ENCODE data around the gene DVL3.

DVL3 gene

DNA sequence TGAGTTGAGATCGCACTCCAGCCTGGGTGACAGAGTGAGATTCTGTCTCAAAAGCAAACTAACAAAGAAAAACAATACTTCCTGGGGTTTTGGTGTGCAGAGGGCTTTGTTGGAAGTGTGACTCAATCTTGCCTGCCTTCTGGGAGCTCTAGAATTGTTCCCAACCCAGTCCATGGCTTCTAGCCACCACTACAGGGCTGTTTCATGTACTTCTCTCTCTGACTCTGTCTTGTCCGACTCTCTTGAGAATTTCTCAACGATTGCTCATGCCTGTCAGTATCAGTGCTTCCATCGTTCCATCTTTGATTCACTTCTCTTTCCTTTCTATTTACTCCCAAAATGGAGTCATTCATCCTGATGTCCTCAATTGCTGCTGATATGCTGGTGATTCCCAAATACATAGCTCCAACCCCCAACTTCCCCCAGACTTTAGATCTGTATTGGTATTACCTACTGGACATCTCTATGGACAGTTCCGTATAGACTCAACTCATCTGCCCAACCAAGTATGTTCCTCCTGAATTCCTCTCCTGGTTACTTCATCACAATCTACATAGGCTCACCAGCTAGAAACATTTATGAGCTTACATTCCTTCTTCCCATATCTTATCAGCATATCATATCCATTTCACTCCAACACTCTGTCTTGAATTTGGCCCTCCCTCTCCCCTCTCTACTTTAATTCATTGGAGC, 17.6 kb downstream of the DVL3 start:
- H3K4me3 ChIP-seq (ENCODE audit: low read length): no peak overlapping the region
- no peak overlapping the region for H3K9ac ChIP-seq (ENCODE audit: low read length)
- H3K27ac ChIP-seq (ENCODE audit: low read length): no peak overlapping the region
- no peaks in the 10 kb centered on the region for H3K27me3 ChIP-seq (ENCODE audit: control insufficient read depth, insufficient read depth, low read length)
- peaks cover 14% of the 10 kb centered on the region for H3K4me1 ChIP-seq (ENCODE audit: control insufficient read depth, low read depth, low read length)
- no peaks in the 10 kb centered on the region for H3K9me3 ChIP-seq (ENCODE audit: control insufficient read depth, low read depth, low read length)
- H3K36me3 ChIP-seq (ENCODE audit: control insufficient read depth, low read depth, low read length): peaks cover 24% of the 10 kb centered on the region

DNA sequence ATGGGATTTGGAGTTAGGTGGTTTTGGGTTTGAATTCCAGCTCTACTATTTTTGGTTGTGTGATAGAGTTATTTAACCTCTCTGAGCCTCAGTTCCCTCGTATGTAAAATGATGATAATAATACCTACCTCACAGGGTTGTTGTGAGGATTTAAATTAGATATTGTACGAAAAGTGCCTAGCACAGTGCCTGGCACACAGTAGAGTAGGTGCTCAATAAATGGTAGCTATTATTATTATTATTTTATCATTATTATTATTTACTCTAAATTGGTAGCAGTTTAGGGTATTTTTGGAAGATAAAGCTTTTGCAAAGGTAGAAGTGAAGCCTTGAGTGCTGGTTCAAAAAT, 18.2 kb downstream of the DVL3 start:
- H3K4me1 ChIP-seq (ENCODE audit: control insufficient read depth, low read depth, low read length): peaks cover 15% of the 10 kb centered on the region
- no peak overlapping the region for H3K27ac ChIP-seq (ENCODE audit: low read length)
- no peak overlapping the region for H3K4me3 ChIP-seq (ENCODE audit: low read length)
- no peaks in the 10 kb centered on the region for H3K27me3 ChIP-seq (ENCODE audit: control insufficient read depth, insufficient read depth, low read length)
- H3K9ac ChIP-seq (ENCODE audit: low read length): no peak overlapping the region
- peaks cover 24% of the 10 kb centered on the region for H3K36me3 ChIP-seq (ENCODE audit: control insufficient read depth, low read depth, low read length)
- H3K9me3 ChIP-seq (ENCODE audit: control insufficient read depth, low read depth, low read length): no peaks in the 10 kb centered on the region

DNA sequence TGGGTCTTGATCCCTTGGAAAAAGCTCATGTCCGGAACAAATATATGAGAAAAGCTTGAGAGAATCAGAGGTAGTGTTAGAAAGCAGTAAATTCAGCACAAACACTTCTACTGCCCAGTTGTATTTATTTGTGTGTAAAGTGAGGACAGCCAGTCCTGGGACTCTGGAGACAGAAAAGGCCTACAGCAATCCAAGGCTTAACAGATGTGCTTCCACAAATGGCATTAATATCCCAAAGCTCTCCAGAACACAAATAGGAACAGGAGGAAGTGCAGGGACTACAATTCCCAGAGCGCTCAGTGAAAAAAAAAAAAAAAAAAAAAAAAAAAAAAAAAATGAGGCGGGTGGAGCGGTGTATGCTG, 19.1 kb downstream of the DVL3 start:
- no peak overlapping the region for H3K9ac ChIP-seq (ENCODE audit: low read length)
- no peak overlapping the region for H3K27ac ChIP-seq (ENCODE audit: low read length)
- peaks cover 15% of the 10 kb centered on the region for H3K4me1 ChIP-seq (ENCODE audit: control insufficient read depth, low read depth, low read length)
- H3K27me3 ChIP-seq (ENCODE audit: control insufficient read depth, insufficient read depth, low read length): no peaks in the 10 kb centered on the region
- H3K9me3 ChIP-seq (ENCODE audit: control insufficient read depth, low read depth, low read length): no peaks in the 10 kb centered on the region
- peaks cover 33% of the 10 kb centered on the region for H3K36me3 ChIP-seq (ENCODE audit: control insufficient read depth, low read depth, low read length)
- H3K4me3 ChIP-seq (ENCODE audit: low read length): no peak overlapping the region

DNA sequence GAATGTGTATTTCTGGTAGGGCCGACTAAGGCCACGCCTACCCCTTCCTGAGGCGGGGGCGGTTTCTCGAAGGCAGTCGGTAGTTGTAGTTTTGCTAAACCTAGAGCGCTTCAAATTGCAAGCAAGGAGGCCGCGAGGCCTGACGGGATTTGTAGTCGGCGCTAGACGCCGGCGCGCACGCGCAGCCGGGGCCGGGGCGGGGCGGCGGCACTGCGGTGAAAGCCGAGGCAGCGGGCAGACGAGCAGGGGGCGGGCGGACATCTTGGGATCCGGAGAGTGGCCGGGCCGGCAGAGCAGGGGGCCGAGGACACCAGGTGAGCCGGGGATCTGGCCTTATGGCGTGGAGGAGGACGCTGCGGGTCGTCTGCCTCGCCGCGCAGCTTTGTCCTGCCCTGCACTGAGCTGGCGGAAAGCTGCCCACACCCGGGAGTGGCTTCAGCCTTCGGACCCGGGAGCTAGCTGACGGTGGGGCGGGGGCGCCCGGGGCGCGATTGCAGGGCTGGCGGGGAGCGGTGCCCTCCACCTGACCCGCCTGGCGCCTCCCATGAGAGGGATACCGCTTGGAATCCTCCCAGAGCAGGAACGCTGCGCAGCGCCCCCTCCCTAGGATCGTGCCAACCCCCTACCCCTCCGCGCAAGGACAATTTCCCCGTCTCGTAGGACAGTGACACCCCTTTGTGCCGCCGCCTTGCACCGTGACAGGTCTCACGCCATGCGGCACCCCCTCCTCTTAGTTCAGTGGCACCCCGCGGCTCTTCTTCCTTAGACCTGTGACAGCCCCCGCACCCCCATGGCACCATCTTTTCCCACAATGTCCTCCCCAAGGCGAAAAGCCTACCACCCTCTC, 19.7 kb downstream of the DVL3 start, which contains the start of gene AP2M1:
AP2M1 (plus strand) TSS at position 210 of the 847 bp plus-strand sequence. CDS start 2,139 bp downstream, outside the sequence.
- peak within 1 kb of the TSS; percentile 91 for H3K9ac ChIP-seq (ENCODE audit: low read length)
- H3K27me3 ChIP-seq (ENCODE audit: control insufficient read depth, insufficient read depth, low read length): no peaks in the 10 kb centered on the region
- no peaks in the 10 kb centered on the region for H3K9me3 ChIP-seq (ENCODE audit: control insufficient read depth, low read depth, low read length)
- no peak within 1 kb of the TSS for H3K27ac ChIP-seq (ENCODE audit: low read length)
- peaks cover 39% of the 10 kb centered on the region for H3K36me3 ChIP-seq (ENCODE audit: control insufficient read depth, low read depth, low read length)
- peak within 1 kb of the TSS; percentile 95 for H3K4me3 ChIP-seq (ENCODE audit: low read length)
- peaks cover 15% of the 10 kb centered on the region for H3K4me1 ChIP-seq (ENCODE audit: control insufficient read depth, low read depth, low read length)

DNA sequence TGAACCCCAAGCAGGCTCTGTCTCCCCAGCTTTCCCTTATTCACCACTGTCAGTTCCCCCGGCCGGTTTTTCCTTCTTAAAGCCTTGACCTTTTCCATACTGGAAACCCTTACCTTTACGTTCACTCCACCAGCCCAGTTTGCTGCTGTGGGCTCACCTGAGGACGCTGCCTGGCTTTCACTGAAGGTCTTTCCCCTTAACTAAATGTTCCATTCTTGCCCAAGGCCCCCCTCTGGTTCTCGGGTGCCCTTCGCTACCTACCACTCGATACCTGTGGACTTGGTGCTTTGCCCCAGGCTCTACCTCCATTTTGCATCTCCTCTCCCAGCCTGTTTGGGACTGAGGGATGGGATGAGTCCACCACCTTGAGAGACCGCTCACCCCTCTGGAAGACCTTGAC, 20.3 kb downstream of the DVL3 start:
- no peaks in the 10 kb centered on the region for H3K9me3 ChIP-seq (ENCODE audit: control insufficient read depth, low read depth, low read length)
- H3K27me3 ChIP-seq (ENCODE audit: control insufficient read depth, insufficient read depth, low read length): no peaks in the 10 kb centered on the region
- peaks cover 15% of the 10 kb centered on the region for H3K4me1 ChIP-seq (ENCODE audit: control insufficient read depth, low read depth, low read length)
- H3K27ac ChIP-seq (ENCODE audit: low read length): no peak overlapping the region
- H3K9ac ChIP-seq (ENCODE audit: low read length): peak overlapping the region; percentile 91
- peaks cover 45% of the 10 kb centered on the region for H3K36me3 ChIP-seq (ENCODE audit: control insufficient read depth, low read depth, low read length)
- H3K4me3 ChIP-seq (ENCODE audit: low read length): peak overlapping the region; percentile 95

DNA sequence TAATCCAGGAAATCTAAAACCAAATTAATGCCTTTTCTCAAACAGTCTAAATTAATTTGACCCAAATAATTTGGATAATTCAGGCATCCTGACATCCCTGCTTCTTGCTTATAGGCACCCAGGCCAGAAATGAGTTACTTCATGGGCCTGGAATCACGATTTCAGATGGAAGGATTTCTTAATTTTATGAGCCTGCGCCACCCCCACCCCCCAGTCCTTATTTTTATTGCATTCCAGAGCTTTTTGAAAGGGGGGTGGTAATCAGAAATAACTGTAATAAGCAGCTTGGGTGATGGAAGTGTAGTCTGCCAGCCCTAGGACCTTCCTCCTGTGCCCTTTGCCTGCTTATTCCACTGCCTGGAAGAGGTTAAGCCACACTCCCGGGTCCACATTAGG, 20.8 kb downstream of the DVL3 start:
- Histone ChIP-seq H3K27ac (ENCODE audit: low read length) (peak overlapping the region; percentile 84), H3K4me3 (ENCODE audit: low read length) (peak overlapping the region; percentile 95), H3K36me3 (ENCODE audit: control insufficient read depth, low read depth, low read length) (peaks cover 50% of the 10 kb centered on the region), H3K9me3 (ENCODE audit: control insufficient read depth, low read depth, low read length) (no peaks in the 10 kb centered on the region), H3K4me1 (ENCODE audit: control insufficient read depth, low read depth, low read length) (peaks cover 15% of the 10 kb centered on the region), H3K27me3 (ENCODE audit: control insufficient read depth, insufficient read depth, low read length) (no peaks in the 10 kb centered on the region), H3K9ac (ENCODE audit: low read length) (peak overlapping the region; percentile 91)

DNA sequence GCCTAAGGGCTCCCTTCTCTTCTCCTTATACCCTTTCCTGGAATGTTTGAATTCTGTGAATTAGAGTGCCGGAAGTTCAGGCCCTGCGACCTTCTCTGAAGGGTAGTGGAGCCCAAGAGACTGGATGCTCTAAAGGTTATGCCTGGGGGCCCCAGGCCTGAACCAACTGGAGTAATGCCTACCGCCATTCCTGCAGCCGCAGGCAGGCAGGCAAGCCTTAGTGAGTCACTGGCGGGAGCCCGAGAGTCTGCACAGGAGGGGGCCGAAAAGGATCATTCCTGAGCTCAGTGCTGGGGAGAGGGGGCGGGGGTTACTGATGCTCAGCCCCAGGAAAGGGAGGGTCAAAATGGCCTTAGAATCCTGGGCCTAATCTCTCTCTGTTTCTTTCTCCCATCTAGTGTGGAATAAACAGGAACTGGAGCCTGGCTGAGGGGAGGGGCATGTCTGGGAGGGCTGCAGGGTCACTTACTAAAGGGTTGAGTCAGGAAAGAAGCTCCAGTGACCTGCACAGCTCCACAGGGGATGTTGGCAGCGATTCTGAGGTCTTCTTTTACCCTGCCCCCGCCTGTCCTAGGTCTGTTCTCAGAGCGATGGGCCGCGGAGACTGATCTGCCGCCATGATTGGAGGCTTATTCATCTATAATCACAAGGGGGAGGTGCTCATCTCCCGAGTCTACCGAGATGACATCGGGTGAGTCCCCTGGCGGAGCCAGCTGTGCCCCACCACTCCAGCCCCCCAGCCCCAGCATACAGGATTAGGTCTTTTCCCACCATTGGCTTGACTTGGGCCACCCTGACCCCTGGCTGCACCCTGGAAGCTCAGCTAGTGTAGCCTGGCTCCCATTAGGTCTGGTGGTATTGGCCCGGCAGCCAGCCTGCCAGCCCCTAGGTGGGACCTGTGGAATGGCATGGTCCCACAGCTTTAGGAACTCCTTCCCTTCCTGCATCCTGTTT, 21.5 kb downstream of the DVL3 start:
- Histone ChIP-seq H3K4me3 (ENCODE audit: low read length) (peak overlapping the region; percentile 95), H3K9ac (ENCODE audit: low read length) (peak overlapping the region; percentile 91), H3K4me1 (ENCODE audit: control insufficient read depth, low read depth, low read length) (peaks cover 15% of the 10 kb centered on the region), H3K27ac (ENCODE audit: low read length) (peak overlapping the region; percentile 91), H3K9me3 (ENCODE audit: control insufficient read depth, low read depth, low read length) (no peaks in the 10 kb centered on the region), H3K36me3 (ENCODE audit: control insufficient read depth, low read depth, low read length) (peaks cover 51% of the 10 kb centered on the region), H3K27me3 (ENCODE audit: control insufficient read depth, insufficient read depth, low read length) (no peaks in the 10 kb centered on the region)

DNA sequence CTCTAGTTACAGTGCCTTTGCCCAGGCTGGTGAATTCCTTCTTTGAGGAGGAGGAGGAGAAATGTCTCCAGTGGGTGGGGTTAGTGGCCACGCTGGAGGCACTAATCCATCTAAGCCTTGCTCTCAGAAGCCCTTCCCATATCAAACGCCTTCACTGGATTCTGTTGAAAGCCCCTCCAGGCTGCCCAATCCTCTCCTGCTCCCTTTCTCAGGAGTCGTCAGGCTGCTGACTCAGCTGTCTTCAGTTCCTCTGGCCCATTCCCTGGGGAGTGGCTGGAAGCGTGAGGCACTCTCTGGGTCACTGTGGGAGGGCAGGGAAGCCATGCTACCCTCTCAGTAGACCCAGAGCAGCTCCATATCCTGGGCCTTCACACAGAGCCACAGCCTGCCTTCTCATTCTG, 22.2 kb downstream of the DVL3 start:
- H3K4me3 ChIP-seq (ENCODE audit: low read length): peak overlapping the region; percentile 95
- peaks cover 54% of the 10 kb centered on the region for H3K36me3 ChIP-seq (ENCODE audit: control insufficient read depth, low read depth, low read length)
- H3K9me3 ChIP-seq (ENCODE audit: control insufficient read depth, low read depth, low read length): no peaks in the 10 kb centered on the region
- H3K27me3 ChIP-seq (ENCODE audit: control insufficient read depth, insufficient read depth, low read length): no peaks in the 10 kb centered on the region
- peak overlapping the region; percentile 91 for H3K9ac ChIP-seq (ENCODE audit: low read length)
- peaks cover 15% of the 10 kb centered on the region for H3K4me1 ChIP-seq (ENCODE audit: control insufficient read depth, low read depth, low read length)
- peak overlapping the region; percentile 91 for H3K27ac ChIP-seq (ENCODE audit: low read length)

DNA sequence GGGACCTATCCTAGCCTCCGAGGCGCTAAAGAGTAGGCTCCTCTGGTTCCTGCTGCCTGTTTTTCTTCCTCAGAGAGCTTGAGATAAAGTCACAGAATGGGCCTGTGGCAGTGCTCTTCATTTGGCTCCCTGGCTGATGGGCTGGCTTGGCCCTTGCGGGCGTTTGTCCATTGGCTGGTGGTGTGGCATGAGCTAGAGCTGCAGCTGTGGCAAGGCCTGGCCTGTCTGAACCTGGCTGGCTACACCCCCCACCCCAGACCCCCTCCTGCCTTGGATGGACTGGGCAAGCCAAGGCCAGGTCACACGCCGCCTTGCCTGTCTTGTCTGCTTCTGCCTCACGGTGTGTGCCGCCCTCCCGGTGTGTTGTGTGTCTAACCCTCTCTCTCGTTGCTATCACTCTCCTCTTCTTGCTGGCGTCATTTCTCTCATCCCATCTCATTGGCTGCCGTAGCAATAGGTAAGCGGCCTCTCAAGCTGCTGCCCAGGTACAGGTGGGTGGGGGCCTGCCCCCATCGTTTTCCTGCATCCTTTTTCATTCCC, 22.7 kb downstream of the DVL3 start:
- Histone ChIP-seq H3K4me3 (ENCODE audit: low read length) (no peak overlapping the region), H3K36me3 (ENCODE audit: control insufficient read depth, low read depth, low read length) (peaks cover 59% of the 10 kb centered on the region), H3K27me3 (ENCODE audit: control insufficient read depth, insufficient read depth, low read length) (no peaks in the 10 kb centered on the region), H3K4me1 (ENCODE audit: control insufficient read depth, low read depth, low read length) (peaks cover 15% of the 10 kb centered on the region), H3K27ac (ENCODE audit: low read length) (peak overlapping the region; percentile 91), H3K9ac (ENCODE audit: low read length) (peak overlapping the region; percentile 91), H3K9me3 (ENCODE audit: control insufficient read depth, low read depth, low read length) (no peaks in the 10 kb centered on the region)

DNA sequence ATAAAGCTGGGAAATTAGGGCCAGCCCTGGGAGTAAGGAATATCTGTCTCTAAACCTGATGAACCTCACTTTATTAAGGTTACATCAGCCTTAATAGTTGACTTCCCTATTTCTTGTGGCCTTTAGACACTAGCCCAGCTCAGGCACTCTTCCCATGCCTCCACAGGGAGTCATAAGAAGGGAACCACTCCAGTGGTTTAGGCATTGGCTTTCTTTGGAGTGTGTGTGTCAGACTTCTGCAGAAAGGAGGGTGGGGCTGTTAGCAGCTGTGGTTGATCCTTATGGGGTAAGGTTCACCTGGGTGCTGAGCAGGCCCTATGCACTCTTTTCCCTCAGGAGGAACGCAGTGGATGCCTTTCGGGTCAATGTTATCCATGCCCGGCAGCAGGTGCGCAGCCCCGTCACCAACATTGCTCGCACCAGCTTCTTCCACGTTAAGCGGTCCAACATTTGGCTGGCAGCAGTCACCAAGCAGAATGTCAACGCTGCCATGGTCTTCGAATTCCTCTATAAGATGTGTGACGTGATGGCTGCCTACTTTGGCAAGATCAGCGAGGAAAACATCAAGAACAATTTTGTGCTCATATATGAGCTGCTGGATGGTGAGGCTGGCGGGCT, 23.5 kb downstream of the DVL3 start:
- Histone ChIP-seq H3K27ac (ENCODE audit: low read length) (no peak overlapping the region), H3K4me3 (ENCODE audit: low read length) (no peak overlapping the region), H3K27me3 (ENCODE audit: control insufficient read depth, insufficient read depth, low read length) (no peaks in the 10 kb centered on the region), H3K4me1 (ENCODE audit: control insufficient read depth, low read depth, low read length) (peaks cover 15% of the 10 kb centered on the region), H3K36me3 (ENCODE audit: control insufficient read depth, low read depth, low read length) (peaks cover 67% of the 10 kb centered on the region), H3K9ac (ENCODE audit: low read length) (no peak overlapping the region), H3K9me3 (ENCODE audit: control insufficient read depth, low read depth, low read length) (no peaks in the 10 kb centered on the region)

All from iPS-18a (cell line).